ENCODE data around the gene APPL1.
"Not testable (repeated sequence)": the region's sequence is repeated elsewhere in the genome, so short reads cannot be mapped to it uniquely, and the experiment has no call there.

Gene APPL1

DNA sequence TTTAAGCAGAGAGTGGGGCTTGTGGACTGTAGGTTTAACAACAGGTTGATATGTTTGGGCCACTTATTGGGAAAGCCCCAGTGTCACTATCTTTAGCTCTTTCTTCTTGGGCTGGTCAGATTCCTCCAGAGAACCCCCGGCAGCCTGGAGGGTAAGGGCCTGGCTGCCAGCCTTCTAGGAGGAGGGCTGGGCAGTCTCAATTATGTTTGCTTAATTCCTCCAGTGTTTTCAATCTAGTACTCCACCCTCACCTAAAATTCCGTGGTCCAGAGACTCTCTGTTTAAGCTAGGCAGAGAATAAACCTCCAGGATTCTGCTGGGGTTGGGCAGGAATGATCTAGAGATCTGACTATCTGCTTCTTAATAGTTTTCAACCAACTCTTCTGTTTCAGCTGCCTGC is 59.7 kb downstream of the APPL1 start:
- TF ChIP-seq, protein P1, sequence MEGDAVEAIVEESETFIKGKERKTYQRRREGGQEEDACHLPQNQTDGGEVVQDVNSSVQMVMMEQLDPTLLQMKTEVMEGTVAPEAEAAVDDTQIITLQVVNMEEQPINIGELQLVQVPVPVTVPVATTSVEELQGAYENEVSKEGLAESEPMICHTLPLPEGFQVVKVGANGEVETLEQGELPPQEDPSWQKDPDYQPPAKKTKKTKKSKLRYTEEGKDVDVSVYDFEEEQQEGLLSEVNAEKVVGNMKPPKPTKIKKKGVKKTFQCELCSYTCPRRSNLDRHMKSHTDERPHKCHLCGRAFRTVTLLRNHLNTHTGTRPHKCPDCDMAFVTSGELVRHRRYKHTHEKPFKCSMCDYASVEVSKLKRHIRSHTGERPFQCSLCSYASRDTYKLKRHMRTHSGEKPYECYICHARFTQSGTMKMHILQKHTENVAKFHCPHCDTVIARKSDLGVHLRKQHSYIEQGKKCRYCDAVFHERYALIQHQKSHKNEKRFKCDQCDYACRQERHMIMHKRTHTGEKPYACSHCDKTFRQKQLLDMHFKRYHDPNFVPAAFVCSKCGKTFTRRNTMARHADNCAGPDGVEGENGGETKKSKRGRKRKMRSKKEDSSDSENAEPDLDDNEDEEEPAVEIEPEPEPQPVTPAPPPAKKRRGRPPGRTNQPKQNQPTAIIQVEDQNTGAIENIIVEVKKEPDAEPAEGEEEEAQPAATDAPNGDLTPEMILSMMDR (IDR thresholded peaks at IDR 0.05; ENCODE audit: borderline replicate concordance, insufficient read depth, low read depth, low read length), result no peak
- no peak overlapping the region for H3K4me3 ChIP-seq (ENCODE audit: low read depth, low read length)

GRCh38 chr3:57288403-57288802 is 60.9 kb downstream of the APPL1 start:
- no peak overlapping the region for H3K4me3 ChIP-seq (ENCODE audit: low read depth, low read length)
- TF ChIP-seq, protein P1 (IDR thresholded peaks at IDR 0.05; ENCODE audit: borderline replicate concordance, insufficient read depth, low read depth, low read length), result no peak

- TF ChIP-seq, protein P1 (IDR thresholded peaks at IDR 0.05; ENCODE audit: borderline replicate concordance, insufficient read depth, low read depth, low read length), result no peak
- H3K4me3 ChIP-seq (ENCODE audit: low read depth, low read length), result no peak within 1 kb of the TSS
These were observed 64.8 kb downstream of the APPL1 start, which contains the start of gene ASB14 for GRCh38 chr3:57292159-57292896. ASB14 (minus strand) TSS chr3:57292685; CDS start chr3:57292033, 652 bp downstream.

GRCh38 chr3:57292897-57293526 is 65.5 kb downstream of the APPL1 start:
- no peak overlapping the region for H3K4me3 ChIP-seq (ENCODE audit: low read depth, low read length)
- TF ChIP-seq, protein P1 (IDR thresholded peaks at IDR 0.05; ENCODE audit: borderline replicate concordance, insufficient read depth, low read depth, low read length), result no peak

DNA sequence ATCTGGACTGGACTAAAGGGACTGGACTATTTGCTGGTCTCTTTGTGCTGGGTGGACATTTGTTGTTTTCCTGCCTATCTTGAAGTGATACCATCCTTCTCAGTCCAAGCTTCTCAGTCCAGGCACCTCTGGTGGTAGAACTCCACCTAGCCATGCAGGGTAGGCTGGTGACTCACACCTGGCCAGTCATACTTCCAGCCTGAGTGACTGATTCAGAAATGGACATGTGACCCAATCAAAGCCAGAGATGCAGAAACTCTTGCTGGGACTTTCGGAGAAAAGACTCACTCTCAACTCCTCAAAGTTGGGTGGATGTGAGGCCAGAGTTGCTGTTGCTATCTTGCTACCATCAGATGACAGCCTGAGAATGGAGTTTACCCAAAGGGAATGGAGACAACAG is 70.5 kb downstream of the APPL1 start:
- TF ChIP-seq, protein P1 (IDR thresholded peaks at IDR 0.05; ENCODE audit: borderline replicate concordance, insufficient read depth, low read depth, low read length), result no peak

GRCh38 chr3:57303520-57303919 is 76.0 kb downstream of the APPL1 start:
- not testable (repeated sequence) for H3K4me3 ChIP-seq (ENCODE audit: low read depth, low read length)

More for the DNA sequence above, 70.5 kb downstream of the APPL1 start:
- no peak overlapping the region for H3K4me3 ChIP-seq (ENCODE audit: low read depth, low read length)

DNA sequence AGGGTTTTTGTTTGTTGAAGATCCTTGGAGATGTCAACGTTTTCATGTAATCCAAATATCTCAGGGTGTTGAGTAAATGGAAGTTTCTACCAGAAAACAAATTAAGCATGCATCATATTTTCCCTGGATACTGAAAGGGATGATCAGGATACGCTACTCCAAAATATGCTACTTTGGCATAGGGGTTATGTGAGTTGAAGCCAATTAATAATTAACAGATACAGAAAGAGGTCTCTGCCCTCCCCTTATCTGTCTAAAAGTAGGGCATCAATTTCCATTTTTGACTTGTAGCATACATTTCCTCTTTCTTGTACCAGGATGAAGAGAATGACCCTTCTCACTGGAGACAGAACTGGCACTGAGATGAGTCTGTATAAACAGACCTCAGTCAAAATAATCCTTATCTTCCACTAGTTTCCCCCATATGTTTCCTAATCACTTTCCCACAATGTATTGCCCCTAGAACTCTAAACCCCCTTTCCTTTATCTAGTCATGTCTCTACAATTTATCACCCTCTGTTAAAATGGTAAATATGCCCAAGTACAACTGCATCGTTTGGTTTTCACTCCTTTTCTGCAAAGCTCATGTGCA is 82.3 kb downstream of the APPL1 start:
- no peak overlapping the region for H3K4me3 ChIP-seq (ENCODE audit: low read depth, low read length)
- TF ChIP-seq, protein P1 (IDR thresholded peaks at IDR 0.05; ENCODE audit: borderline replicate concordance, insufficient read depth, low read depth, low read length), result no peak

Measured in GM12875 (cell line).